ENCODE data around the gene FHIP1B. TPM values are rescaled to one million over a fixed set of nuclear protein-coding genes. Genes with fewer than 3 reads are reported as not detected.

FHIP1B gene
- total and polyA plus RNA-seq, 10 donors = 14.9 to 77.6 (median 40.7) TPM

GRCh38 chr11:6263662-6264061 lies 29.2 kb upstream of the FHIP1B start:
- 85 to 95% (median 88%) methylated on average over 1 of the region's 1 CpG for WGBS, 5 donors
- DNase-seq = no peak
- no peak overlapping the region for H3K27ac ChIP-seq

GRCh38 chr11:6260207-6260726 lies 25.8 kb upstream of the FHIP1B start:
- TF ChIP-seq POLR2AphosphoS5 (IDR thresholded peaks at IDR 0.05) (no peak), CTCF (IDR thresholded peaks at IDR 0.05 in 8 of 11, conservative IDR thresholded peaks at IDR 0.05 in 3 of 11) (no peak), POLR2A (IDR thresholded peaks at IDR 0.05) (no peak)
- WGBS, 5 donors = 49 to 64% (median 55%) methylated on average over 5 of the region's 5 CpGs
- Histone ChIP-seq H3K4me3 (peak overlapping the region in 1 of 8 donors; percentile 66), H3K27me3 (replicated peaks in 1 of 7) (peaks cover 0 to 82% (median 37%) of the 10 kb centered on the region in 7 donors), H3K27ac (no peak overlapping the region), H3K36me3 (no peaks in the 10 kb centered on the region), H3K9me3 (no peaks in the 10 kb centered on the region), H3K4me1 (peaks cover 7 to 19% (median 17%) of the 10 kb centered on the region in 6 donors)
- intact Hi-C loops (cut with DNase I; ENCODE audit: low total_unique reads) = no loop called here
- DNase-seq = no peak

More at GRCh38 chr11:6263662-6264061, 29.2 kb upstream of the FHIP1B start:
- Histone ChIP-seq H3K4me1 (peaks cover 5 to 15% (median 14%) of the 10 kb centered on the region in 6 donors), H3K4me3 (no peak overlapping the region), H3K9me3 (no peaks in the 10 kb centered on the region), H3K36me3 (no peaks in the 10 kb centered on the region), H3K27me3 (replicated peaks in 1 of 7) (peaks cover 0 to 56% (median 25%) of the 10 kb centered on the region in 7 donors)
- intact Hi-C loops (cut with DNase I; ENCODE audit: low total_unique reads) = no loop called here
- TF ChIP-seq POLR2A (IDR thresholded peaks at IDR 0.05) (no peak), POLR2AphosphoS5 (IDR thresholded peaks at IDR 0.05) (no peak), CTCF (IDR thresholded peaks at IDR 0.05 in 8 of 11, conservative IDR thresholded peaks at IDR 0.05 in 3 of 11) (no peak)

GRCh38 chr11:6258571-6259081 lies 24.2 kb upstream of the FHIP1B start:
- Histone ChIP-seq H3K4me3 (peak overlapping the region; percentile 8 to 66 (median 34)), H3K27ac (no peak overlapping the region), H3K9me3 (no peaks in the 10 kb centered on the region), H3K27me3 (replicated peaks in 1 of 7) (peaks cover 0 to 88% (median 37%) of the 10 kb centered on the region in 7 donors), H3K36me3 (no peaks in the 10 kb centered on the region), H3K4me1 (peaks cover 7 to 19% (median 17%) of the 10 kb centered on the region in 6 donors)
- WGBS, 5 donors = 6 to 12% (median 11%) methylated on average over 16 of the region's 16 CpGs
- no peak for DNase-seq
- intact Hi-C loops (cut with DNase I; ENCODE audit: low total_unique reads) = loop anchor here (10.0 kb wide), 1 partner anchor 96 kb away; no protein-coding TSS in a partner anchor
- TF ChIP-seq CTCF (IDR thresholded peaks at IDR 0.05 in 8 of 11, conservative IDR thresholded peaks at IDR 0.05 in 3 of 11) = no peak
- no peak for TF ChIP-seq POLR2AphosphoS5 (IDR thresholded peaks at IDR 0.05)
- no peak for TF ChIP-seq POLR2A (IDR thresholded peaks at IDR 0.05)

GRCh38 chr11:6258141-6258540 lies 23.7 kb upstream of the FHIP1B start:
- WGBS, 5 donors = 66 to 78% (median 74%) methylated on average over 3 of the region's 3 CpGs
- TF ChIP-seq CTCF (IDR thresholded peaks at IDR 0.05 in 8 of 11, conservative IDR thresholded peaks at IDR 0.05 in 3 of 11) (no peak), POLR2A (IDR thresholded peaks at IDR 0.05) (no peak), POLR2AphosphoS5 (IDR thresholded peaks at IDR 0.05) (no peak)
- no peak for DNase-seq
- Histone ChIP-seq H3K27me3 (replicated peaks in 1 of 7) (peaks cover 0 to 83% (median 37%) of the 10 kb centered on the region in 7 donors), H3K27ac (no peak overlapping the region), H3K36me3 (no peaks in the 10 kb centered on the region), H3K9me3 (no peaks in the 10 kb centered on the region), H3K4me1 (peaks cover 7 to 19% (median 17%) of the 10 kb centered on the region in 6 donors), H3K4me3 (no peak overlapping the region)
- intact Hi-C loops (cut with DNase I; ENCODE audit: low total_unique reads) = loop anchor here (10.0 kb wide), 1 partner anchor 97 kb away; no protein-coding TSS in a partner anchor

All from spleen (tissue), 11 donors.